ENCODE data around the gene PPP1R16B.

The PPP1R16B gene

GRCh38 chr20:38900606-38901005, 95.1 kb downstream of the PPP1R16B start:
- TF ChIP-seq, protein P1, sequence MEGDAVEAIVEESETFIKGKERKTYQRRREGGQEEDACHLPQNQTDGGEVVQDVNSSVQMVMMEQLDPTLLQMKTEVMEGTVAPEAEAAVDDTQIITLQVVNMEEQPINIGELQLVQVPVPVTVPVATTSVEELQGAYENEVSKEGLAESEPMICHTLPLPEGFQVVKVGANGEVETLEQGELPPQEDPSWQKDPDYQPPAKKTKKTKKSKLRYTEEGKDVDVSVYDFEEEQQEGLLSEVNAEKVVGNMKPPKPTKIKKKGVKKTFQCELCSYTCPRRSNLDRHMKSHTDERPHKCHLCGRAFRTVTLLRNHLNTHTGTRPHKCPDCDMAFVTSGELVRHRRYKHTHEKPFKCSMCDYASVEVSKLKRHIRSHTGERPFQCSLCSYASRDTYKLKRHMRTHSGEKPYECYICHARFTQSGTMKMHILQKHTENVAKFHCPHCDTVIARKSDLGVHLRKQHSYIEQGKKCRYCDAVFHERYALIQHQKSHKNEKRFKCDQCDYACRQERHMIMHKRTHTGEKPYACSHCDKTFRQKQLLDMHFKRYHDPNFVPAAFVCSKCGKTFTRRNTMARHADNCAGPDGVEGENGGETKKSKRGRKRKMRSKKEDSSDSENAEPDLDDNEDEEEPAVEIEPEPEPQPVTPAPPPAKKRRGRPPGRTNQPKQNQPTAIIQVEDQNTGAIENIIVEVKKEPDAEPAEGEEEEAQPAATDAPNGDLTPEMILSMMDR (IDR thresholded peaks at IDR 0.05; ENCODE audit: low read depth, low read length) = no peak
- DNase-seq = no peak
- no peaks in the 10 kb centered on the region for H3K4me1 ChIP-seq
- no peak overlapping the region for H3K4me3 ChIP-seq (ENCODE audit: low read depth, low read length)
- H3K36me3 ChIP-seq = peaks cover 90% of the 10 kb centered on the region
- H3K27me3 ChIP-seq = no peaks in the 10 kb centered on the region
- no peaks in the 10 kb centered on the region for H3K9me3 ChIP-seq

DNA sequence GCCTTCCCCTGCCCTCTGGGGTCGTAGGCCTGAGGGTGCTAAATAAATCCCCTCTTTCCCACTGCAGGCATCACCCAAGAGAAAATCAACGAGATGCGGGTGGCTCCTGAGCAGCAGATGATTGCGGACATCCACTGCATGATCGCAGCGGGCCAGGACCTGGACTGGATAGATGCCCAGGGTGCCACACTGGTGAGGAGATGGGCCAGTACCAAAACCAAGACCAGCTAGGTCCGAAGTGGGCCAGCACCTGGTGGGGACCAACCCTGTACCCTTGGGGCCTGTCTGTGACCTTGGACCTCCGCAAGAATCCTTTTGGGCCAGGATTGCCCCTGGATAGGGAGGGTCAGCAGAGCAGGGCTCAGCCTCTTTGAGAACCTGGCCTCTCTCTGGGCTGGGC, 97.1 kb downstream of the PPP1R16B start:
- H3K9me3 ChIP-seq = no peaks in the 10 kb centered on the region
- TF ChIP-seq, protein P1 (IDR thresholded peaks at IDR 0.05; ENCODE audit: low read depth, low read length) = no peak
- H3K4me1 ChIP-seq = no peaks in the 10 kb centered on the region
- peaks cover 93% of the 10 kb centered on the region for H3K36me3 ChIP-seq
- no peaks in the 10 kb centered on the region for H3K27me3 ChIP-seq
- H3K4me3 ChIP-seq (ENCODE audit: low read depth, low read length) = no peak overlapping the region
- no peak for DNase-seq

- Histone ChIP-seq H3K27me3 (no peaks in the 10 kb centered on the region), H3K4me1 (no peaks in the 10 kb centered on the region), H3K36me3 (peaks cover 95% of the 10 kb centered on the region), H3K9me3 (no peaks in the 10 kb centered on the region), H3K4me3 (ENCODE audit: low read depth, low read length) (no peak overlapping the region)
- TF ChIP-seq, protein P1 (IDR thresholded peaks at IDR 0.05; ENCODE audit: low read depth, low read length) = no peak
- no peak for DNase-seq
These were observed 97.8 kb downstream of the PPP1R16B start for GRCh38 chr20:38903335-38903734.

GRCh38 chr20:38905375-38905774, 99.9 kb downstream of the PPP1R16B start:
- Histone ChIP-seq H3K27me3 (no peaks in the 10 kb centered on the region), H3K36me3 (peaks cover 92% of the 10 kb centered on the region), H3K4me1 (no peaks in the 10 kb centered on the region), H3K4me3 (ENCODE audit: low read depth, low read length) (no peak overlapping the region), H3K9me3 (no peaks in the 10 kb centered on the region)
- TF ChIP-seq, protein P1 (IDR thresholded peaks at IDR 0.05; ENCODE audit: low read depth, low read length) = no peak
- no peak for DNase-seq

- H3K4me3 ChIP-seq (ENCODE audit: low read depth, low read length) = no peak overlapping the region
- no peak for DNase-seq
- no peaks in the 10 kb centered on the region for H3K27me3 ChIP-seq
- no peaks in the 10 kb centered on the region for H3K9me3 ChIP-seq
- H3K4me1 ChIP-seq = no peaks in the 10 kb centered on the region
- H3K36me3 ChIP-seq = peaks cover 73% of the 10 kb centered on the region
- TF ChIP-seq, protein P1 (IDR thresholded peaks at IDR 0.05; ENCODE audit: low read depth, low read length) = no peak
These were observed 102.6 kb downstream of the PPP1R16B start for GRCh38 chr20:38907918-38908677.

DNA sequence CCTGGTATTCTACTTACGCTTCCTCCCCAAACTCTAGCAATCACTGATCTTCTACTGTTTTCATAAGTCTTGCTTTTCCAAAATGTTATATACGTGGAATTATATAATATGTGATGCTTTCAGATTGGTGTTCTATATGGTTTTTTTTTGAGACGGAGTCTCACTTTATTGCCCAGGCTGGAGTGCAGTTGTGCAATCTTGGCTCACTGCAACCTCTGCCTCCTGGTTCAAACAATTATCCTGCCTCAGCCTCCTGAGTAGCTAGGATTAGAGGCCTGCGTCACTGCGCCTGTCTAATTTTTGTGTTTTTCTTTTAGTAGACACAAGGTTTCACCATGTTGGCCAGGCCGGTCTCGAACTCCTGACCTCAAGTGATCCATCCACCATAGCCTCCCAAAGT, 109.9 kb downstream of the PPP1R16B start:
- Histone ChIP-seq H3K4me3 (ENCODE audit: low read depth, low read length) (no peak overlapping the region), H3K4me1 (no peaks in the 10 kb centered on the region), H3K9me3 (no peaks in the 10 kb centered on the region), H3K27me3 (no peaks in the 10 kb centered on the region), H3K36me3 (peaks cover 52% of the 10 kb centered on the region)
- TF ChIP-seq, protein P1 (IDR thresholded peaks at IDR 0.05; ENCODE audit: low read depth, low read length) = no peak
- DNase-seq = no peak
